Sigmoid colon (tissue), 7 donors: ENCODE results near the gene CACNA1F. TPM values are rescaled to one million over a fixed set of nuclear protein-coding genes. Genes with fewer than 3 reads are reported as not detected.

Experiments used
- DNase-seq: peaks from one replicate; pipeline ENCODE4 v3.0.0-alpha.2; 2019
- H3K27ac ChIP-seq, 4 donors: fragments of 200-600 bp; sonication (generic); one replicate each; pipeline ENCODE4 v1.5.1; 2016 to 2019; ENCODE audit warnings: mild to moderate bottlenecking in 1 of 4
- H3K27me3 ChIP-seq, 3 donors: fragments of 200-600 bp; sonication (generic); one replicate each; pipeline ENCODE4 v1.5.1; 2019; ENCODE audit warnings: mild to moderate bottlenecking in 1 of 3
- H3K36me3 ChIP-seq, 4 donors: fragments of 200-600 bp; sonication (generic); one replicate each; pipeline ENCODE4 v1.5.1; 2016 to 2019
- H3K4me1 ChIP-seq, 4 donors: fragments of 200-600 bp; sonication (generic); one replicate each; pipeline ENCODE4 v1.5.1; 2017 to 2019
- H3K4me3 ChIP-seq, 4 donors: fragments of 200-600 bp; sonication (generic); one replicate each; pipeline ENCODE4 v1.5.1; 2017 to 2019; ENCODE audit warnings: mild to moderate bottlenecking in 2 of 4, moderate library complexity in 1 of 4
- H3K9me3 ChIP-seq, 4 donors: fragments of 200-600 bp in 3 of 4; sonication (generic) in 3 of 4; one replicate each; pipeline versions ENCODE4 v1.5.1 to v1.6.1; 2013 to 2019
- EP300 ChIP-seq, 4 donors: sonication (generic); formaldehyde crosslinking; IDR thresholded peaks; one replicate each; pipeline ENCODE4 v1.6.1; 2017; ENCODE audit warnings: antibody characterized with exemption in 4 of 4
- POLR2A ChIP-seq, 2 donors: fragments of 450-650 bp; IDR thresholded peaks; one replicate each; pipeline ENCODE4 v1.6.1; 2016; ENCODE audit warnings: antibody characterized with exemption in 2 of 2, mild to moderate bottlenecking in 2 of 2, moderate library complexity in 2 of 2
- POLR2AphosphoS5 ChIP-seq, 4 donors: sonication (generic); formaldehyde crosslinking; IDR thresholded peaks; one replicate each; pipeline ENCODE4 v1.6.1; 2017; ENCODE audit warnings: antibody characterized with exemption in 4 of 4
- WGBS, 2 donors: extraction: QIAGEN DNeasy Blood & Tissue Kit; methylation state at CpG; one replicate each; pipeline ENCODE4 v1.1.7; 2013; 5-methylcytosine and 5-hydroxymethylcytosine counted together
- intact Hi-C: fragments of 100-400 bp; cut with DNase I; formaldehyde crosslinking; loops from one replicate; pipeline ENCODE4 v1.15.1; 2023
- polyA plus RNA-seq, 3 donors: library from polyadenylated mRNA; stranded (reverse); fragments of 200-250 nt; gene quantifications; one replicate each; pipeline ENCODE4 v1.2.3, GENCODE V29; 2013
- total RNA-seq, 4 donors: library from RNA; depleted of rRNA; stranded (reverse); fragments of >200 nt; gene quantifications; one replicate each; pipeline ENCODE4 v1.1.0, GENCODE V29; 2016
- TF ChIP-seq, protein P1 (sequence below), 4 experiments: fragments of 450-650 bp in 3 of 4; fragments of 200-600 bp in 1 of 4; IDR thresholded peaks; one replicate each; pipeline ENCODE4 v1.5.1; 2016 to 2019; ENCODE audit warnings: antibody characterized with exemption in 4 of 4, mild to moderate bottlenecking in 3 of 4, moderate library complexity in 2 of 4
- donor health status: healthy with polysubstance abuse.
- donor health status: Bipolar disorder and iron deficiency.
- donor health status: healthy.

The CACNA1F gene
- total and polyA plus RNA-seq, 7 donors: under 0.01 to 0.70 (median 0.15) TPM; not detected in 3

DNA sequence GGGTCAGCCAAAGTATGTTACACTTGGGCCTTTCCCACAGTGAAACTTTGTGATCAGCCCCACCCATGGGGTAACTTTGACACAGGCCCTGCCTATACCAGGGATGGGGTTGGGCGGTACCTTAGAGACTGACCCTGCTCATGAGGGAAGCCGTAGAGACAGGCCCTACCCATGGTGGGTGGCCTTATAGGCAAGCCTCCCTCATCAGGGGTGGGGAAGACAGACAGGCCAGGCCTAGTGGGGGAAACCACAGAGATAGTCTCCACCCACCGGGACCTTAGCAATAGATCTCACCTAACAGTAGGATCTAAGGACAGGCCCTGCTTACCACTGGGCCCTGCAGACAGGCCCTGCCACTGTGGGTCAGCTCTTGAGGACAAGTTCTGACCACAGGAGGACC lies 54.6 kb downstream of the CACNA1F start:
- Histone ChIP-seq H3K4me3 (no peak overlapping the region), H3K4me1 (peaks cover 0 to 12% (median 5%) of the 10 kb centered on the region in 4 donors), H3K36me3 (peaks cover 0 to 26% (median 5%) of the 10 kb centered on the region in 4 donors), H3K27ac (no peak overlapping the region), H3K9me3 (no peaks in the 10 kb centered on the region), H3K27me3 (no peaks in the 10 kb centered on the region)
- DNase-seq: peak; percentile 62
- no peak for TF ChIP-seq EP300 (IDR thresholded peaks at IDR 0.05)
- TF ChIP-seq, protein P1, sequence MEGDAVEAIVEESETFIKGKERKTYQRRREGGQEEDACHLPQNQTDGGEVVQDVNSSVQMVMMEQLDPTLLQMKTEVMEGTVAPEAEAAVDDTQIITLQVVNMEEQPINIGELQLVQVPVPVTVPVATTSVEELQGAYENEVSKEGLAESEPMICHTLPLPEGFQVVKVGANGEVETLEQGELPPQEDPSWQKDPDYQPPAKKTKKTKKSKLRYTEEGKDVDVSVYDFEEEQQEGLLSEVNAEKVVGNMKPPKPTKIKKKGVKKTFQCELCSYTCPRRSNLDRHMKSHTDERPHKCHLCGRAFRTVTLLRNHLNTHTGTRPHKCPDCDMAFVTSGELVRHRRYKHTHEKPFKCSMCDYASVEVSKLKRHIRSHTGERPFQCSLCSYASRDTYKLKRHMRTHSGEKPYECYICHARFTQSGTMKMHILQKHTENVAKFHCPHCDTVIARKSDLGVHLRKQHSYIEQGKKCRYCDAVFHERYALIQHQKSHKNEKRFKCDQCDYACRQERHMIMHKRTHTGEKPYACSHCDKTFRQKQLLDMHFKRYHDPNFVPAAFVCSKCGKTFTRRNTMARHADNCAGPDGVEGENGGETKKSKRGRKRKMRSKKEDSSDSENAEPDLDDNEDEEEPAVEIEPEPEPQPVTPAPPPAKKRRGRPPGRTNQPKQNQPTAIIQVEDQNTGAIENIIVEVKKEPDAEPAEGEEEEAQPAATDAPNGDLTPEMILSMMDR (IDR thresholded peaks at IDR 0.05): no peak
- TF ChIP-seq POLR2A (IDR thresholded peaks at IDR 0.05): no peak
- no peak for TF ChIP-seq POLR2AphosphoS5 (IDR thresholded peaks at IDR 0.05)
- WGBS, 2 donors: 97% methylated on average over 3 of the region's 3 CpGs
- intact Hi-C loops: no loop called here

DNA sequence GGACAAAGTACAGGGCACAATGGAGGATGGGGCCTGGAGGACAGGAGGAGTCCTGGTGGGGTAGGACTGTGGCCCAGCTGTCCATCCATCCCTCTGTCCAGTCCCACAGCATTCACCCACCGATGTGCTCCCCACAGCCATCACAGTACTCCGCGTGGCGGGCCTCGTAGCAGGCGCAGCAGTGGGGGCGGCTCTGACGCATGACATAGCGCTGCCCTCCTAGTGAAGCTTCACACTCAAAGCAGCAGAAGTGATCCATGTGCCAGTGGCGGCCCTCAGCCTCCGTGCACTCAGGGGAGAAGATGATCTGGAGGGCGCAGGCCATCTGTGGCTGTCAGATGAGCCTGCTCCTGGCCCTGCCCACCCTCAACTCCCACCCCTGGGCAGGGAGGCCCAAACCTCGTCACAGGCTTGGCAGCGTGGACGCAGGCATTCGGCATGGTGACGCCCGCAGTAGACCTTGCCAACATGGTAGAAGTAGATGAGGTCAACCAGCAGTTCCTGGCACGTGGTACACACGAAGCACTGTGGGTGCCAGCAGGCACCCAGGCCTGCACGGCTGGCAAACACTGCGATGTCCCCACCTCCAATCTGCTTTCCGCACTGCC lies 55.2 kb downstream of the CACNA1F start:
- Histone ChIP-seq H3K27ac (peak overlapping the region in 2 of 4 donors; percentile 54 to 61), H3K4me1 (peaks cover 0 to 17% (median 5%) of the 10 kb centered on the region in 4 donors), H3K36me3 (peaks cover 0 to 22% (median 5%) of the 10 kb centered on the region in 4 donors), H3K4me3 (no peak overlapping the region), H3K27me3 (no peaks in the 10 kb centered on the region), H3K9me3 (no peaks in the 10 kb centered on the region)
- intact Hi-C loops: no loop called here
- peak; percentile 66 for DNase-seq
- WGBS, 2 donors: 95% methylated on average over 23 of the region's 23 CpGs
- no peak for TF ChIP-seq EP300 (IDR thresholded peaks at IDR 0.05)
- no peak for TF ChIP-seq POLR2AphosphoS5 (IDR thresholded peaks at IDR 0.05)
- no peak for TF ChIP-seq POLR2A (IDR thresholded peaks at IDR 0.05)
- TF ChIP-seq, protein P1 (IDR thresholded peaks at IDR 0.05): no peak

DNA sequence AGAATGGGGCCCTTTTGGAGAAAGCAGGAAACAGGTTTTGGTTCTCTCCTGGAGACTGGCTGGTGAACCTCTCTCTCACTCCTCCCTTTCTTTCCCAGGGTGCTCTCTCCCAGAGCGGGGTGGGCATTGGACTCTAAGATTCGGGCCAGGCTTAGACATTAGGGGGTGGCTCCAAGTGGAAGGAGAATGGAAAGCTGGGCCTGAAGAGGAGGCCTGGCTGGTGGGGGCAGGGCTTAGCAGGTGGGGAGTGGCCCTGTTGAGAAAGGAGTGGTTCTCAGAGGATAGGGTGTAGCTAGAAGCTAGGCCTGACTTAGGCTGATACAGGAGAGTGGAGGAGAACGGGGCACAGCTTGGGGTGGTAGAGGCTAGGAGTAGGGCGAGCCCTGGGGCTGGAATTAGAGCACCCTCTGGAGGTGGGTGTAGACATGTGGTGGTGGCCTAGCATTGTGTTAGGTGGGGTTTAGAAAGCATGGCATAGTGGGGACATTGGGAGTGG lies 55.8 kb downstream of the CACNA1F start:
- H3K36me3 ChIP-seq: peaks cover 0 to 21% (median 5%) of the 10 kb centered on the region in 4 donors
- no peaks in the 10 kb centered on the region for H3K27me3 ChIP-seq
- no peaks in the 10 kb centered on the region for H3K9me3 ChIP-seq
- H3K27ac ChIP-seq: peak overlapping the region; percentile 46 to 68 (median 58)
- TF ChIP-seq POLR2A (IDR thresholded peaks at IDR 0.05): no peak
- no peak for TF ChIP-seq EP300 (IDR thresholded peaks at IDR 0.05)
- TF ChIP-seq, protein P1 (IDR thresholded peaks at IDR 0.05): no peak
- TF ChIP-seq POLR2AphosphoS5 (IDR thresholded peaks at IDR 0.05): no peak
- 32 to 80% methylated on average over 4 of the region's 4 CpGs for WGBS, 2 donors
- no peak overlapping the region for H3K4me3 ChIP-seq
- H3K4me1 ChIP-seq: peaks cover 0 to 20% (median 5%) of the 10 kb centered on the region in 4 donors
- intact Hi-C loops: no loop called here
- DNase-seq: peak; percentile 63

DNA sequence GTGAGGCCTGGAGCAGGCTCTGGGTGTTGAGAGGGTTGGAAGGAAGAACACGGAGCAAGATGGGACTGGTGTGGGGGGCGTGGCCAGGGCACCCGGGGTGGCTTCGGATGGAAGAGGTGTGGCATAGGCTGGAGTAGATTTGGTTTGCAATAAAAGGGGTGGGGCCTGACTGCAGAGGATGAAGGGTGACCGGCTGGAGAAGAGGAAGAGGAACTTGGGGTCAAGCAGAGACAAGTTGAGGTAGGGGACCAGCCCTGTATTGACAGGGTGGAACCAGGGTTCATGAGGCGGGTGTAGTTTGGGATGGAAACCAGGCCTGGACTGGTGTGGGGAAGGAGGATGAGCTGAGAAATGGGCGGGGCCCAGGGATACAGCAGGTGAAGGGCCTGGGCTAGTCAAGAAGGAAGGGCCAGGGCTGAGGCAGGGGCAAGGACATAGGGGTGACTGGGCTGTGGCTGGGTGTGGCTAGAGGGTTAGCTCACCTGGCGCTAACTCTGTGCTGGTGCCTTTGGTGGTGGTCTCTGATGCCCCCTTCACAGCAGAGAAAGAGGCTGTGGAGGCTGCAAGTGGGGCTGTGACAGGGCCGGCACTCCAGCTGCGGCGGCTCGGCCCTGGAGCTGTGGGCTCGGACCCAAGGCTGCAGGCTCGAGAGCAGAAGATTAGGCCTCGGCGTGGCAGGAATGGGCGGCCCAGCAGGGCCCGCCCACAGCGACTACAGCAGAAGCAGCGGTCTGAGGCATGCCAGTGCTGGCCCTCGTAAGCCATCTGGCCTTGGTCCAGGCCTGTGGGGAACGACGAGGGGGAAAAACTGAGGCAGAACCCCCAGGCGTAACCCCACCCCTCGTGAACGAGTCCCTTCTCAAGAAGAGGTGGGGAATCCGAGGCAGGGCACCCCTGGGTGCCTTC lies 56.5 kb downstream of the CACNA1F start:
- WGBS, 2 donors: 28 to 71% methylated on average over 27 of the region's 27 CpGs

More for the DNA sequence above, 56.5 kb downstream of the CACNA1F start:
- Histone ChIP-seq H3K9me3 (no peaks in the 10 kb centered on the region), H3K4me1 (peaks cover 0 to 20% (median 5%) of the 10 kb centered on the region in 4 donors), H3K27me3 (no peaks in the 10 kb centered on the region), H3K27ac (peak overlapping the region; percentile 46 to 68 (median 58)), H3K4me3 (no peak overlapping the region), H3K36me3 (peaks cover 0 to 21% (median 5%) of the 10 kb centered on the region in 4 donors)
- intact Hi-C loops: no loop called here
- TF ChIP-seq, protein P1 (IDR thresholded peaks at IDR 0.05): no peak
- TF ChIP-seq POLR2A (IDR thresholded peaks at IDR 0.05): no peak
- no peak for TF ChIP-seq EP300 (IDR thresholded peaks at IDR 0.05)
- peak; percentile 67 for DNase-seq
